Stimulated activated CD8-positive, alpha-beta memory T cell treated with anti-CD3 and anti-CD28 coated beads, Interleukin-7, amount 100 ng/mL, for 1 hour (primary cell): ENCODE data around the gene ABCC8.

Experiments used
- DNase-seq, 2 donors: peaks; one replicate each; pipeline ENCODE4 v3.0.0-alpha.2; 2020; ENCODE audit warnings: low read depth in 2 of 2

Gene ABCC8

GRCh38 chr11:17386331-17387084 is 90.1 kb downstream of the ABCC8 start:
- DNase-seq = no peak

GRCh38 chr11:17385926-17386325 is 90.7 kb downstream of the ABCC8 start:
- DNase-seq = no peak

- DNase-seq = no peak
Measured at GRCh38 chr11:17385492-17385891, 91.2 kb downstream of the ABCC8 start.

GRCh38 chr11:17384002-17384511 is 92.6 kb downstream of the ABCC8 start:
- DNase-seq = peak; percentile 36 to 62

- DNase-seq = no peak
Measured at GRCh38 chr11:17383461-17383860, 93.2 kb downstream of the ABCC8 start.

GRCh38 chr11:17382046-17382728 is 94.5 kb downstream of the ABCC8 start:
- no peak for DNase-seq

GRCh38 chr11:17381156-17381555 is 95.5 kb downstream of the ABCC8 start:
- no peak for DNase-seq

GRCh38 chr11:17379383-17380180 is 97.1 kb downstream of the ABCC8 start:
- no peak for DNase-seq

- no peak for DNase-seq
Measured at GRCh38 chr11:17378655-17379054, 98.0 kb downstream of the ABCC8 start.

GRCh38 chr11:17376493-17376892 is 100.2 kb downstream of the ABCC8 start:
- DNase-seq = no peak

GRCh38 chr11:17375547-17375946 is 101.1 kb downstream of the ABCC8 start:
- no peak for DNase-seq

GRCh38 chr11:17371614-17372013 is 105.0 kb downstream of the ABCC8 start:
- no peak for DNase-seq

GRCh38 chr11:17369684-17370243 is 106.9 kb downstream of the ABCC8 start:
- no peak for DNase-seq

GRCh38 chr11:17369094-17369493 is 107.6 kb downstream of the ABCC8 start:
- DNase-seq = no peak

GRCh38 chr11:17368551-17368950 is 108.1 kb downstream of the ABCC8 start:
- no peak for DNase-seq

- no peak for DNase-seq
Measured at GRCh38 chr11:17366495-17366894, 110.2 kb downstream of the ABCC8 start.

GRCh38 chr11:17354601-17354991 is 122.0 kb downstream of the ABCC8 start:
- peak in 1 of 2 donors; percentile 39 for DNase-seq

- DNase-seq = no peak
Measured at GRCh38 chr11:17353821-17354600, 122.6 kb downstream of the ABCC8 start.

- peak in 1 of 2 donors; percentile 36 for DNase-seq
Measured at GRCh38 chr11:17352950-17353820, 123.5 kb downstream of the ABCC8 start.

GRCh38 chr11:17351510-17352176 is 125.0 kb downstream of the ABCC8 start, which contains the start of gene NCR3LG1:
Gene NCR3LG1, plus strand, starts transcription at chr11:17351800. Its CDS starts 170 bp downstream, at chr11:17351970.
- DNase-seq = peak in 1 of 2 donors; percentile 25
